Right kidney (tissue), 1 donor: Measurements from ENCODE around the gene ACER3.
"Not testable (repeated sequence)": the region's sequence is repeated elsewhere in the genome, so short reads cannot be mapped to it uniquely, and the experiment has no call there.

Experiments used
- DNase-seq: peaks from one replicate; pipeline ENCODE4 v3.0.0-alpha.2; 2016

ACER3 gene

GRCh38 chr11:76997512-76997911 is 136.8 kb downstream of the ACER3 start:
- DNase-seq: no peak

- no peak for DNase-seq
Measured at GRCh38 chr11:76999597-76999996, 138.9 kb downstream of the ACER3 start.

- no peak for DNase-seq
Measured at GRCh38 chr11:77001613-77002012, 140.9 kb downstream of the ACER3 start.

GRCh38 chr11:77002776-77003175 is 142.1 kb downstream of the ACER3 start:
- no peak for DNase-seq

- no peak for DNase-seq
Measured at GRCh38 chr11:77003963-77004362, 143.2 kb downstream of the ACER3 start.

GRCh38 chr11:77009533-77010160 is 148.9 kb downstream of the ACER3 start:
- no peak for DNase-seq

- no peak for DNase-seq
Measured at GRCh38 chr11:77014669-77015068, 154.0 kb downstream of the ACER3 start.

- DNase-seq: not testable (repeated sequence)
Measured at GRCh38 chr11:77018396-77018924, 157.7 kb downstream of the ACER3 start.

GRCh38 chr11:77019976-77020595 is 159.4 kb downstream of the ACER3 start:
- DNase-seq: no peak

GRCh38 chr11:77020734-77021133 is 160.0 kb downstream of the ACER3 start:
- no peak for DNase-seq

GRCh38 chr11:77024745-77025144 is 164.0 kb downstream of the ACER3 start:
- no peak for DNase-seq

- DNase-seq: no peak
Measured at GRCh38 chr11:77026221-77026620, 165.5 kb downstream of the ACER3 start.

GRCh38 chr11:77026743-77027142 is 166.0 kb downstream of the ACER3 start:
- no peak for DNase-seq

- DNase-seq: no peak
Measured at GRCh38 chr11:77027275-77027674, 166.6 kb downstream of the ACER3 start.

- no peak for DNase-seq
Measured at GRCh38 chr11:77029829-77030228, 169.1 kb downstream of the ACER3 start.

- DNase-seq: no peak
Measured at GRCh38 chr11:77030834-77031414, 170.2 kb downstream of the ACER3 start.

- no peak for DNase-seq
Measured at GRCh38 chr11:77031599-77031998, 170.9 kb downstream of the ACER3 start.

- no peak for DNase-seq
Measured at GRCh38 chr11:77035039-77035438, 174.3 kb downstream of the ACER3 start.

GRCh38 chr11:77035580-77035979 is 174.9 kb downstream of the ACER3 start:
- no peak for DNase-seq

- DNase-seq: no peak
Measured at GRCh38 chr11:77036398-77036797, 175.7 kb downstream of the ACER3 start.

- no peak for DNase-seq
Measured at GRCh38 chr11:77037057-77037456, 176.3 kb downstream of the ACER3 start.

GRCh38 chr11:77038029-77038824 is 177.5 kb downstream of the ACER3 start:
- DNase-seq: no peak

GRCh38 chr11:77038825-77039326 is 178.2 kb downstream of the ACER3 start:
- DNase-seq: no peak
